CD4-positive, alpha-beta T cell treated with Interleukin-1 beta for 1 hour (primary cell): ENCODE results near the gene TAF11L14.

Source experiments
- DNase-seq, 2 donors: peaks; one replicate each; pipeline ENCODE4 v3.0.0-alpha.2; 2020 to 2022

TAF11L14 gene

GRCh38 chr5:17680737-17681136 lies 46.5 kb downstream of the TAF11L14 start:
- DNase-seq: no peak
